HEK293 (cell line): ENCODE data around the gene HLX.
A peak's percentile ranks its signal among the peaks of the same experiment; 100 is the strongest.

Source experiments
- CTCF ChIA-PET: fragments of 350-600 bp; formaldehyde crosslinking; extraction: SDS; loops from one replicate; lab custom pipeline; 2021; ENCODE audit warnings: antibody characterized with exemption; lab: Yijun Ruan, JAX
- POLR2A ChIA-PET: fragments of 300-600 bp; formaldehyde crosslinking; extraction: SDS; loops from one replicate; lab custom pipeline; 2020; ENCODE audit warnings: antibody characterized with exemption, inconsistent platforms; lab: Yijun Ruan, JAX
- H3K27ac ChIP-seq: fragments of 200-500 bp; sonication (Bioruptor generic); 2 replicates; pipeline ENCODE4 v1.5.1; 2014; ENCODE audit warnings: low read depth, low read length, control low read depth, inconsistent platforms; ENCODE audit errors: extremely low read depth
- H3K36me3 ChIP-seq, 2 experiments: fragments of 200-500 bp in 1 of 2; sonication (Bioruptor generic) in 1 of 2; 1 replicate in 1 of 2; 2 replicates in 1 of 2; pipeline ENCODE4 v1.5.1; 2014 to 2017; ENCODE audit warnings: inconsistent platforms in 2 of 2, low read length in 2 of 2; ENCODE audit not compliant: control insufficient read depth in 2 of 2, insufficient read depth in 1 of 2
- H3K4me1 ChIP-seq: fragments of 200-500 bp; sonication (Bioruptor generic); 2 replicates; pipeline ENCODE4 v1.5.1; 2014; ENCODE audit warnings: mild to moderate bottlenecking, low read length, inconsistent platforms; ENCODE audit not compliant: control insufficient read depth, insufficient read depth
- H3K4me3 ChIP-seq: 2 replicates; pipeline ENCODE4 v1.5.1; 2011; ENCODE audit warnings: low read depth, mild to moderate bottlenecking, control low read depth, low read length, moderate library complexity
- H3K9me3 ChIP-seq: fragments of 200-500 bp; sonication (Bioruptor generic); 2 replicates; pipeline ENCODE4 v1.5.1; 2014; ENCODE audit warnings: low read depth, low read length, inconsistent platforms; ENCODE audit not compliant: control insufficient read depth, insufficient read depth
- OVOL3 ChIP-seq: fragments of 450-650 bp; formaldehyde crosslinking; IDR thresholded peaks from 2 replicates; pipeline ENCODE4 v1.5.1; 2016; ENCODE audit warnings: missing biosample characterization, missing genetic modification characterization
- REPIN1 ChIP-seq: fragments of 450-650 bp; formaldehyde crosslinking; IDR thresholded peaks from 2 replicates; pipeline ENCODE4 v1.5.1; 2017; ENCODE audit warnings: missing biosample characterization, missing genetic modification characterization, low read depth
- ZBTB8A ChIP-seq: fragments of 450-650 bp; formaldehyde crosslinking; IDR thresholded peaks from 2 replicates; pipeline ENCODE4 v1.5.1; 2016; ENCODE audit warnings: missing biosample characterization, missing genetic modification characterization
- ZNF10 ChIP-seq: fragments of 450-650 bp; formaldehyde crosslinking; IDR thresholded peaks from 2 replicates; pipeline ENCODE4 v1.5.1; 2017; ENCODE audit warnings: missing biosample characterization, missing genetic modification characterization
- ZNF146 ChIP-seq: fragments of 450-650 bp; formaldehyde crosslinking; IDR thresholded peaks from 2 replicates; pipeline ENCODE4 v1.5.1; 2016; ENCODE audit warnings: missing biosample characterization, missing genetic modification characterization
- ZNF223 ChIP-seq: fragments of 450-650 bp; formaldehyde crosslinking; IDR thresholded peaks from 2 replicates; pipeline ENCODE4 v1.5.1; 2016; ENCODE audit warnings: missing biosample characterization, missing genetic modification characterization
- ZNF24 ChIP-seq: fragments of 450-650 bp; formaldehyde crosslinking; IDR thresholded peaks from 2 replicates; pipeline ENCODE4 v1.5.1; 2016; ENCODE audit warnings: missing biosample characterization, missing genetic modification characterization
- ZNF274 ChIP-seq, 2 experiments: fragments of 200-500 bp in 1 of 2; fragments of 450-650 bp in 1 of 2; sonication (Bioruptor generic) in 1 of 2; formaldehyde crosslinking in 1 of 2; IDR thresholded peaks; 2 replicates each; pipeline versions ENCODE4 v1.5.1 to v1.6.1; 2014 to 2016; ENCODE audit warnings: borderline replicate concordance in 1 of 2, inconsistent platforms in 1 of 2, low read length in 1 of 2, missing biosample characterization in 1 of 2, missing genetic modification characterization in 1 of 2
- ZNF324 ChIP-seq: fragments of 450-650 bp; formaldehyde crosslinking; IDR thresholded peaks from 2 replicates; pipeline ENCODE4 v1.5.1; 2016; ENCODE audit warnings: missing biosample characterization, missing genetic modification characterization
- ZNF366 ChIP-seq: fragments of 450-650 bp; formaldehyde crosslinking; conservative IDR thresholded peaks from 2 replicates; pipeline ENCODE4 v1.5.1; 2016; ENCODE audit warnings: missing biosample characterization, missing genetic modification characterization
- ZNF404 ChIP-seq: fragments of 450-650 bp; formaldehyde crosslinking; IDR thresholded peaks from 2 replicates; pipeline ENCODE4 v1.5.1; 2017; ENCODE audit warnings: missing biosample characterization, missing genetic modification characterization
- ZNF423 ChIP-seq: fragments of 450-650 bp; formaldehyde crosslinking; IDR thresholded peaks from 2 replicates; pipeline ENCODE4 v1.5.1; 2016; ENCODE audit warnings: missing biosample characterization, missing genetic modification characterization
- ZNF529 ChIP-seq: fragments of 450-650 bp; formaldehyde crosslinking; IDR thresholded peaks from 2 replicates; pipeline ENCODE4 v1.5.1; 2017; ENCODE audit warnings: missing genetic modification characterization, missing biosample characterization; ENCODE audit not compliant: insufficient replicate concordance
- ZNF544 ChIP-seq: fragments of 450-650 bp; formaldehyde crosslinking; IDR thresholded peaks from 2 replicates; pipeline ENCODE4 v1.5.0; 2017; ENCODE audit warnings: missing biosample characterization, missing genetic modification characterization
- ZNF623 ChIP-seq: fragments of 450-650 bp; formaldehyde crosslinking; IDR thresholded peaks from 2 replicates; pipeline ENCODE4 v1.5.1; 2016; ENCODE audit warnings: missing biosample characterization, missing genetic modification characterization
- ZNF837 ChIP-seq: fragments of 450-650 bp; formaldehyde crosslinking; IDR thresholded peaks from 2 replicates; pipeline ENCODE4 v1.5.1; 2016; ENCODE audit warnings: missing biosample characterization, missing genetic modification characterization
- TF ChIP-seq, protein P1 (sequence below): fragments of 450-650 bp; formaldehyde crosslinking; IDR thresholded peaks from 2 replicates; pipeline ENCODE4 v1.5.1; 2017; ENCODE audit warnings: missing biosample characterization, missing genetic modification characterization
- TF ChIP-seq, protein P2 (sequence below): fragments of 450-650 bp; formaldehyde crosslinking; IDR thresholded peaks from 2 replicates; pipeline ENCODE4 v1.5.1; 2017; ENCODE audit warnings: missing biosample characterization, mild to moderate bottlenecking, missing genetic modification characterization, moderate library complexity
- TF ChIP-seq, protein P3 (sequence below): fragments of 450-650 bp; formaldehyde crosslinking; optimal IDR thresholded peaks from 2 replicates; pipeline ENCODE3; 2016; ENCODE audit warnings: missing biosample characterization, mild to moderate bottlenecking, missing genetic modification characterization
- TF ChIP-seq, protein P4 (sequence below): fragments of 450-650 bp; formaldehyde crosslinking; IDR thresholded peaks from 2 replicates; pipeline ENCODE4 v1.5.1; 2017; ENCODE audit warnings: missing biosample characterization, missing genetic modification characterization
- TF ChIP-seq, protein P5 (sequence below): fragments of 450-650 bp; formaldehyde crosslinking; IDR thresholded peaks from 2 replicates; pipeline ENCODE4 v1.5.1; 2016; ENCODE audit warnings: missing biosample characterization, missing genetic modification characterization

The HLX gene

DNA sequence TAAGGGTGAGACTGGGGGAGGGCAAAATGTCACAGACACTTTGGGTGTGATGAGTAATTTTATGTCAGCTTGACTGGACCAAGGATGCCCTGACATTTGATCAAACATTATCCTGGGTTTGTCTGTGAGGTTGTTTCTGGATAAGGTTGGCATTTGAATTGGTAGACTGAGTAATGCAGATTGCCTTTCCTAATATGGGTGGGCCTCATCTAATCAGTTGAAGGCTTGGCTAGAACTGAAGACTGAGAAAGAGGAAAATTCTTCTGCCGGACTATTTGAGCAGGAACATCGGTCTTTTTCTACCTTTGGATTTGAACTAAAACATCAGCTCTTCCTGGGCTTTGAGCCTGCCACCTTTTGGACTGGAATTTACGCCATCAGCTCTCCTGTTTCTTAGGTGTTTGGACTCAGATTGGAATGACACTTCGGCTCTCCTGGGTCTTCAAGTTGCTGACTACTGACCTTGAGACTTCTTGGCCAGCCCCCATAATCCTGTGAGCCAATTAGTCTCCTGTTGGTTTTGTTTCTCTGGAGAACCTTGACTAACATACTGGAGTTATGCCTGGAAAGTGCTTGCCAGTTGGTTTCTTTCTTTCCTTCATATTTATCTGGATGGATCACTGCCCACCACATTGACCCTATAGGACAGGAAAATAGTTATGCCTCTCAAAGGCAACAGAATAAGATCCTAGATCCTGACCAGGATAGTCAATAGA lies 44.9 kb upstream of the HLX start:
- H3K27ac ChIP-seq: no peak overlapping the region
- TF ChIP-seq ZNF24 (no peak), ZNF10 (peak; percentile 99)
- H3K4me1 ChIP-seq: no peaks in the 10 kb centered on the region
- H3K9me3 ChIP-seq: no peaks in the 10 kb centered on the region
- no peak overlapping the region for H3K4me3 ChIP-seq
- no peaks in the 10 kb centered on the region for H3K36me3 ChIP-seq
- CTCF ChIA-PET: interaction anchor here (0.6 kb wide), 1 partner anchor 41 kb away, joined by 4 read pairs; no protein-coding TSS in a partner anchor
- POLR2A ChIA-PET: no interaction called here

DNA sequence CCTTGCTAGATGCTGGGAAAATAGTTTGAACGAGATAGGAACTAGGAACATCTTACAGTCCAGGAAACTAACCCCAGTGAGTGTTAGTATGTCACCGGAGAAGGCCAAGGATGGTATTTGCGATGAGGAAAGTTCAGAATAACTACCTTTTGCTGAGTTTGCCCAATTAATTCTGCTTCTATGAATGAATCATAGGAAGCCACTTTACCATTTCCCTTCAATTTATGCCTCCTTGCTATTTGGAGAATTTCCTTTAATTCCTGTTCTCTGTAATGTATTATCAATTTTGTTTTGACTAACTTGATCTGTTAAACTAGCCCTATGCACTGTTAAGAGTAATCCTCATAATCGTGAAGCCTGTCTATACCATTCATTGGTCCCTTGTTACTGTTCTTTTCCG lies 40.7 kb upstream of the HLX start:
- no peaks in the 10 kb centered on the region for H3K9me3 ChIP-seq
- H3K36me3 ChIP-seq: no peaks in the 10 kb centered on the region
- ChIA-PET CTCF (interaction anchor here (0.6 kb wide), 1 partner anchor 95 kb away, joined by 4 read pairs; no protein-coding TSS in a partner anchor), POLR2A (no interaction called here)
- no peak overlapping the region for H3K4me3 ChIP-seq
- no peaks in the 10 kb centered on the region for H3K4me1 ChIP-seq
- H3K27ac ChIP-seq: no peak overlapping the region
- TF ChIP-seq, protein P1, sequence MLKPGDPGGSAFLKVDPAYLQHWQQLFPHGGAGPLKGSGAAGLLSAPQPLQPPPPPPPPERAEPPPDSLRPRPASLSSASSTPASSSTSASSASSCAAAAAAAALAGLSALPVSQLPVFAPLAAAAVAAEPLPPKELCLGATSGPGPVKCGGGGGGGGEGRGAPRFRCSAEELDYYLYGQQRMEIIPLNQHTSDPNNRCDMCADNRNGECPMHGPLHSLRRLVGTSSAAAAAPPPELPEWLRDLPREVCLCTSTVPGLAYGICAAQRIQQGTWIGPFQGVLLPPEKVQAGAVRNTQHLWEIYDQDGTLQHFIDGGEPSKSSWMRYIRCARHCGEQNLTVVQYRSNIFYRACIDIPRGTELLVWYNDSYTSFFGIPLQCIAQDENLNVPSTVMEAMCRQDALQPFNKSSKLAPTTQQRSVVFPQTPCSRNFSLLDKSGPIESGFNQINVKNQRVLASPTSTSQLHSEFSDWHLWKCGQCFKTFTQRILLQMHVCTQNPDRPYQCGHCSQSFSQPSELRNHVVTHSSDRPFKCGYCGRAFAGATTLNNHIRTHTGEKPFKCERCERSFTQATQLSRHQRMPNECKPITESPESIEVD (tag by site-specific recombination): no peak
- TF ChIP-seq ZNF223 (no peak), ZNF544 (tag by site-specific recombination) (no peak), ZNF837 (tag by site-specific recombination) (no peak), ZNF529 (tag by site-specific recombination) (no peak), OVOL3 (no peak), ZNF623 (no peak), ZNF274 (IDR thresholded peaks at IDR 0.05; ENCODE audit: low read length) (no peak), ZNF274 (tag by site-specific recombination; IDR thresholded peaks at IDR 0.05; ENCODE audit: borderline replicate concordance) (no peak), ZNF366 (tag by site-specific recombination) (no peak), REPIN1 (tag by site-specific recombination) (no peak), ZNF423 (tag by site-specific recombination) (no peak), ZNF404 (tag by site-specific recombination) (no peak), ZNF24 (no peak), ZNF324 (no peak), ZBTB8A (tag by site-specific recombination) (no peak), ZNF146 (tag by site-specific recombination) (no peak)
- TF ChIP-seq, protein P2, sequence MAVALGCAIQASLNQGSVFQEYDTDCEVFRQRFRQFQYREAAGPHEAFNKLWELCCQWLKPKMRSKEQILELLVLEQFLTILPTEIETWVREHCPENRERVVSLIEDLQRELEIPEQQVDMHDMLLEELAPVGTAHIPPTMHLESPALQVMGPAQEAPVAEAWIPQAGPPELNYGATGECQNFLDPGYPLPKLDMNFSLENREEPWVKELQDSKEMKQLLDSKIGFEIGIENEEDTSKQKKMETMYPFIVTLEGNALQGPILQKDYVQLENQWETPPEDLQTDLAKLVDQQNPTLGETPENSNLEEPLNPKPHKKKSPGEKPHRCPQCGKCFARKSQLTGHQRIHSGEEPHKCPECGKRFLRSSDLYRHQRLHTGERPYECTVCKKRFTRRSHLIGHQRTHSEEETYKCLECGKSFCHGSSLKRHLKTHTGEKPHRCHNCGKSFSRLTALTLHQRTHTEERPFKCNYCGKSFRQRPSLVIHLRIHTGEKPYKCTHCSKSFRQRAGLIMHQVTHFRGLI: no peak
- TF ChIP-seq, protein P3, sequence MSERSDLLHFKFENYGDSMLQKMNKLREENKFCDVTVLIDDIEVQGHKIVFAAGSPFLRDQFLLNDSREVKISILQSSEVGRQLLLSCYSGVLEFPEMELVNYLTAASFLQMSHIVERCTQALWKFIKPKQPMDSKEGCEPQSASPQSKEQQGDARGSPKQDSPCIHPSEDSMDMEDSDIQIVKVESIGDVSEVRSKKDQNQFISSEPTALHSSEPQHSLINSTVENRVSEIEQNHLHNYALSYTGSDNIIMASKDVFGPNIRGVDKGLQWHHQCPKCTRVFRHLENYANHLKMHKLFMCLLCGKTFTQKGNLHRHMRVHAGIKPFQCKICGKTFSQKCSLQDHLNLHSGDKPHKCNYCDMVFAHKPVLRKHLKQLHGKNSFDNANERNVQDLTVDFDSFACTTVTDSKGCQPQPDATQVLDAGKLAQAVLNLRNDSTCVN (tag by site-specific recombination): no peak
- TF ChIP-seq, protein P4, sequence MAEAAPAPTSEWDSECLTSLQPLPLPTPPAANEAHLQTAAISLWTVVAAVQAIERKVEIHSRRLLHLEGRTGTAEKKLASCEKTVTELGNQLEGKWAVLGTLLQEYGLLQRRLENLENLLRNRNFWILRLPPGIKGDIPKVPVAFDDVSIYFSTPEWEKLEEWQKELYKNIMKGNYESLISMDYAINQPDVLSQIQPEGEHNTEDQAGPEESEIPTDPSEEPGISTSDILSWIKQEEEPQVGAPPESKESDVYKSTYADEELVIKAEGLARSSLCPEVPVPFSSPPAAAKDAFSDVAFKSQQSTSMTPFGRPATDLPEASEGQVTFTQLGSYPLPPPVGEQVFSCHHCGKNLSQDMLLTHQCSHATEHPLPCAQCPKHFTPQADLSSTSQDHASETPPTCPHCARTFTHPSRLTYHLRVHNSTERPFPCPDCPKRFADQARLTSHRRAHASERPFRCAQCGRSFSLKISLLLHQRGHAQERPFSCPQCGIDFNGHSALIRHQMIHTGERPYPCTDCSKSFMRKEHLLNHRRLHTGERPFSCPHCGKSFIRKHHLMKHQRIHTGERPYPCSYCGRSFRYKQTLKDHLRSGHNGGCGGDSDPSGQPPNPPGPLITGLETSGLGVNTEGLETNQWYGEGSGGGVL: no peak
- TF ChIP-seq, protein P5, sequence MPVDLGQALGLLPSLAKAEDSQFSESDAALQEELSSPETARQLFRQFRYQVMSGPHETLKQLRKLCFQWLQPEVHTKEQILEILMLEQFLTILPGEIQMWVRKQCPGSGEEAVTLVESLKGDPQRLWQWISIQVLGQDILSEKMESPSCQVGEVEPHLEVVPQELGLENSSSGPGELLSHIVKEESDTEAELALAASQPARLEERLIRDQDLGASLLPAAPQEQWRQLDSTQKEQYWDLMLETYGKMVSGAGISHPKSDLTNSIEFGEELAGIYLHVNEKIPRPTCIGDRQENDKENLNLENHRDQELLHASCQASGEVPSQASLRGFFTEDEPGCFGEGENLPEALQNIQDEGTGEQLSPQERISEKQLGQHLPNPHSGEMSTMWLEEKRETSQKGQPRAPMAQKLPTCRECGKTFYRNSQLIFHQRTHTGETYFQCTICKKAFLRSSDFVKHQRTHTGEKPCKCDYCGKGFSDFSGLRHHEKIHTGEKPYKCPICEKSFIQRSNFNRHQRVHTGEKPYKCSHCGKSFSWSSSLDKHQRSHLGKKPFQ: no peak
